Measurements from ENCODE around the gene MEX3C.
A peak's percentile ranks its signal among the peaks of the same experiment; 100 is the strongest.

The MEX3C gene

GRCh38 chr18:51197661-51198424 lies at the start of gene MEX3C:
MEX3C (minus strand) TSS chr18:51197681; CDS start chr18:51197320, 361 bp downstream.
- DNase-seq (ENCODE audit: low read depth): peak; percentile 99

DNA sequence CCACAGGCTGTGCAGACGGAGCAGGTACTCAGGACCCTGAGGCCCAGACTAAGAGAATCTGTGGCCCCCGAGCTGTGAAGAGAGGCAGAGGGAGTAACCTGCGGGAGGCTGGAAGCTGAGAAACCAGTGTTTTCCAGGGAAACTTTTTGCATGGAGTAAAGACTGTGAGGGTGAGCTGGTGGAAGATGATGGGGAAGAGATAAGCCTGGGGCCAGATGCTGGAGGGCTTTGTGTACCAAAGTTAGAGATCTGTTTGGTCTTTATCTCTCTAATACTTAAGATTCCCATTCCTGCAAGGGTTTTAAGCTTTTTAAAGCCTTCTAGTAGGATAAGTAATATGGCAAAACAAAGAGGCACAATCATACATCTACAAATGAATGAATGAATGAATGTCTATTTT lies 43.7 kb upstream of the MEX3C start:
- no peak for DNase-seq (ENCODE audit: low read depth)

GRCh38 chr18:51236225-51236624 lies 38.7 kb upstream of the MEX3C start:
- DNase-seq (ENCODE audit: low read depth): no peak

DNA sequence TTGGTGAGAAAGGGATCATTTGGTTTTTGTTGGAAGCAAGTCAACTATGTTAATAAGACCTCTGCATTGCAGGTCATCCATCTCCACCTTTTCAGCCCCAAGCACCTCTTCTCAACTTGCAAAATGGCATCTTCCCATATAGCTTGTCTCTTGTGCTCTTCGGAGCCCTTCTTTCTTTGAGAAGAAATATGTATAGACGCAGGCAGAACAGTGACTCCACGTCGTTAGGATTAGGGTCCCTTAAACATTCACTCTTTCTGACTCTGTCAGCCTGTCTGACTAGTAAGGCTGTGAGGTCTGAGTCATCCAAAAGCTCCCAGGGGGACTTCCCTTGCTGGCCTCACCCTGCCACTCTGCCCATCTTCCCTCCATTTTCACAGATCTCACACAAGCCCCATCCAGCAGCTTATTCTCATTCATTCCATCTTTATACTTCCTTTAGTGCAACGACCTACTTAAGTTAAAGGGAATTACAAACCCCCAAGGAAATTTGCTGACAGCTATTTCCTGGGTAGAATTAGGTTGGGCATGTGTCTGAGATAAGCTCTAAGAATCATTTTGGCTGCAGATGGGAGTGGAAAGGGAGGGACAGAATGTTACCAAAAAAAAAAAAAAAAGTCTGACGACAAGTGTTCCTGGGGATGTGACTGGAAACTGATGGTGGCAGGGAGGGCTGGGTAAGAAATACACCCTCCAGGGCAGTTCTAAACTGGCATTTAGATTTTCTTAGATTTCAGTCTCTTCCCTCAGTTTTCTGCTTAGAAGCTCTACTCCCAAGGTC lies 37.7 kb upstream of the MEX3C start:
- no peak for DNase-seq (ENCODE audit: low read depth)

DNA sequence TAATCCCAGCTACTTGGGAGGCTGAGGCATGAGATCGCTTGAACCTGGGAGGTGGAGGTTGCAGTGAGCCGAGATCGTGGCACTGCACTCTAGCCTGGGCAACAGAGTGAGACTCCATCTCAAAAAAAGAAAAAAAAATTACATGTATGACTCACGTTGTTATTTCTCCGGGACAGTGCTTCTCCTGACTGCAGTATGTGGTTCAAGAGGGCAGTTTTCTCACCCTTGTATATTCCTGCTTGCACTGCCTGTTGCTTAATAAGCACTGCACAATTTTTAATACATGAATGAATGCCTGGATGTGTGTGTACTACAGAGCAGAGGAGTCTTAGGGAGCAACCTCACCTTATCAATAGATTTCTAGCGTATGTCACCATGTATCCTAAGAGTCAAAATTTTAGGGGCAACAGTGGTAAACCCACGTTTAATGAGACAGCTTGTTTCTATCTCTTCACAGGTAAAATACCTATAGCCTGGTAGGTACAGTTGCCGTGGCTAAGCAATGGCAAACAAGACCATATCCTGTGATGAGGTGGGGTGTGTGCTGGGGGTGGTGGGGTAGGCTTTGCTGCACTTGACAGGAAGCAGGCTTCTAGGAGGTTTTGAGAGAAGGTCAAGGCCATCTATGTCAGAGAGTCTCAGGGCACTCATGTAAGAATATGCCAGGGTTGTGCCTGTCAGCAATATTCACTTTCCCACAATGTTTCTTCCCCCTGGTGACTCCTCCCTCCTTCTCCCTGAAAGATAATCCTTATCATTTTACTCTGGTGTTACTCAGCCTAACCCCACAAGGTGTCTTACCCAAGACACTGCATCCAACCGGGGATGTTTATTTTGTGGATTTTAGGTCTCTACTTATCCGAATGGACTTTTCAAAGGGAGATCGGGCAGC lies 36.9 kb upstream of the MEX3C start:
- DNase-seq (ENCODE audit: low read depth): no peak

- no peak for DNase-seq (ENCODE audit: low read depth)
Observed at GRCh38 chr18:51229328-51229727, 31.8 kb upstream of the MEX3C start.

DNA sequence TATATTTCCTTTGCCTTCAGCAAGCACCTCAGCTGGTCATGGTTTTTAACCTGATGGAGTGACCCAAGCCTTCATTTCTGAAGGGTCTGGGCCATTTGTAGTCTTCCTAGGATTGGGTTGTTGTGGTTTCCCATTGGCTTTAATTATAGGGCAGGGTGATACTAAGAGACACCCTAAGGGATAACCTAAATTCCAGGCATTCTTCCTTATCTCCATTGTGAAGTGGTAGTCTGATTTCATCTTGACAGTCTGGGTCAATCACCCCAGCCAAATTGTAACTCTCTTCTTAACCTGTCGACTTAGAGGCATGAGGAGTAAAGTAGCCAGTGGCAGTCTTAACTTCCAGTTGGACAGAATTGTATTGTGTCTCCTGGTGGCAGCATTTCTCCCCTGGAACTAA lies 30.2 kb upstream of the MEX3C start:
- DNase-seq (ENCODE audit: low read depth): no peak

GRCh38 chr18:51226587-51227350 lies 29.3 kb upstream of the MEX3C start:
- DNase-seq (ENCODE audit: low read depth): no peak

DNA sequence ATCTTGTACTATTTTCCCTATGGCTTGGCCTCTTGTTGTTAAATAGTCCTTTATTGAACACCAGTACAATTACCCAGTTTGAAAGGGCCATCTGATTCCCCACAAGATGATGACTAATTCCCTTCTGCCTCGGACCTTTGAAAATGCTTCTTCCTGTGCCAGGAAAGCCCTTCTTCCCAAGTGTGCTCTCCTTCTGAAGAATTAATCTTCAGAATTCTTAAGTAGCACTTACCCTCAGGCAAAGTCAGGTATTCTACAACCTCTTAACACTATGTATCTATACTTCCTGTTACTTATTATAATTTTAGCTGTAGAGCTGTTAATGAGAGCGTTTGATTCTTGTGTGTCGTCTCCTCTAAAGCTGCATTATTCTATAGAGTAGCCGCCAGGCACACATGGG lies 28.6 kb upstream of the MEX3C start:
- DNase-seq (ENCODE audit: low read depth): no peak

DNA sequence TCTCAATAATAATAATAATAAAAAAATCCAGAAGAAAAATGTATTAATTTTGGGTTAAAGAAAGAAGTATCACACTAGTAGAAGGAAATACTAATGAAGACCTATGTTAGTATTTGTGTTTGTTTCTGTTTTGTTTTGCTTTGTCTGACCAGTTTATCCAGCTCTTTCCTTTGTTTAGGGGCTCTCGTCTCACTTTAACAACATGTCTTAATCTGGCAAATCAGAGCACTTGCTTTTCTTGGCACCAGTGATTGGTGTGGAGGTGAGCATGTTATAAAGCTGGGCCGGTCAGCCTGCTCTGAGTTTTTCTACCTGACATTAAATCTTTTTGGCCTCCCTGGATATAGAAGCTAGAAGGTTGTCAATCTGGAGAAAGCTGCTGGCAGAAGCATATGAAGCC lies 15.1 kb upstream of the MEX3C start:
- DNase-seq (ENCODE audit: low read depth): no peak

GRCh38 chr18:51211552-51211951 lies 14.1 kb upstream of the MEX3C start:
- DNase-seq (ENCODE audit: low read depth): peak; percentile 44

- DNase-seq (ENCODE audit: low read depth): no peak
Observed at GRCh38 chr18:51196811-51197660, 445 bp downstream of the MEX3C start.

- DNase-seq (ENCODE audit: low read depth): no peak
Observed at GRCh38 chr18:51196118-51196810, 1.2 kb downstream of the MEX3C start.

GRCh38 chr18:51195451-51196117 lies 1.9 kb downstream of the MEX3C start:
- DNase-seq (ENCODE audit: low read depth): no peak

DNA sequence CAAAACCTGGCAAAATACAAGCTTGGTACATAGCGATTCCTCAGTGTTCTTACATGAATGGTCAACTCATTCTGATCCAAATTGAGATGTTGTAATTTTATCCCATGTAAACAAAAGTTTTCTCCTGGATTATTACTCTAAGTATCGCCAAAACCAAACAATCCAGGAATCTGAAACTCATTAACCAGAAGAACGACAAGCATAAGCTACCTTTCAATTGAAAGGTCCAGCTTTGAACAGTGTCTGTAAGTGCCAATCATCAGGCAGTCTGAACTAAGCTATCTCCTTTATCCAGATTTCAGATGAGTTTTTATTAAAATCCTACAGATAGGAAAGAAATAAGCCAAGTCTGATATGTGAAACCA lies 2.4 kb downstream of the MEX3C start:
- DNase-seq (ENCODE audit: low read depth): no peak

DNA sequence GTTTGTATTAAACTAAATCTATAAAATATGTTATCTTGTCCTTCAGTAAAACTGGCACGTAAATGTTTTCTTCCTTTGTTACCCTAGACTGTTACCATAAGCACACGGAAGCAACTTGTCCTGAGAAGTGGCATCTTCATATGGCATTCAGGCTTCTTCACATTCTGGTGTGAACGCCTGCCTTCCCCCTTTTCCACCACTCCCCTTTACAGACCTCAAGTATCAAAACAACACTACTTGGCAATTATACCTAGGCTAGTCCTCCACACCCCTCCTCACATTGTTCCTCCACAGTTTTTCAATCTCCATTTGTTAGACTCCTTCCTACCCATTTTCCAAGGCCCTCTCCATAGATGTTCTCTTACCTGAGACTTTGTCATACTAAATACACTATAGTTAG lies 2.9 kb downstream of the MEX3C start:
- no peak for DNase-seq (ENCODE audit: low read depth)

DNA sequence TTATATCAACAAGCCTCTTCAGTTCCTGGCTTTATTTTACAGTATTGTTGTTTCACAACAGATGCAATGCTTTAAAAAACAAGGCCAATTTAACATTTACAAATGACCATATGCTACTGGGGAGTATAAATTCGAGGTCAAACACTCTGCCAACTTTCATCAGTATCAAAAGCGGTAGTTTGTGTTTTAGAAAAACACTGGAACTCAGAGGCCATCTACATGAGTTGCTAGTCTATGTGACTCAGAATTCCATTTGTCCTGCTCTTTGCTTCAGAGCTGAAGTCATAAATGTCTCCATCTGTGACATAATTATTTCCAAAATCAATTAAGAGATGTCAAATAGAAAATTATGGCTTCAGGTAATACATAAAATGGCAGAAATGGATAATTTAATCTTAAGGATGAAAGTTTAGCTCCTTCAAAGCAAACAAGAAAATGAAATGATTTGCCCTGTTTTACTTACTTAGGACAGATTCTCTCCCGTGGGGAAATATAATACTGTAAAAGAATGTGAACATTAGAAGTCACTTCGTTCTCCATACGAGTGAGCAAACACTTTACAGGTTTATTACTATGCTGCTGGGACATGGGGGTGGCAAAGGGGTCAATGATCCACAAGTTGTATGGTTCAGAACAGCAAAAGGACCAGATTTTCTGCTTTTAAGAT lies 3.7 kb downstream of the MEX3C start:
- DNase-seq (ENCODE audit: low read depth): no peak

- no peak for DNase-seq (ENCODE audit: low read depth)
Observed at GRCh38 chr18:51192696-51193095, 4.8 kb downstream of the MEX3C start.

DNA sequence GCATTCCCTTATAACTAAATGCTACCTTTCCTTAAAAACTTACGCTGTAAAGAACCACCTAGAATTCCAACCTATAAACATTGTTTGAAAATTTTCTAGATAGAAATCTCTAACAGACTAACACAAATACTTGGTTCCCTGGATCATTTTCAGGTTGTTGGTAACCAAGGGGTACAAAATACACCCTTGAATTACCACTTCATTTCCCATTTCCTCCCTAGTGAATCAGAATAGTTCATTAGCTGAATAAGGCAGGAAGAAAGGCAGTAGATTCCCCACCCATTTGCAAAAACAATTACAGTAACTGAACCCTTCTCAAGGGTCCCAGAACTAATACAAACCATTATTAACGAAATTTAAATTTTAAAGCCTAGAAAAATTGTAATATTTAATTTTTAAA lies 5.5 kb downstream of the MEX3C start:
- no peak for DNase-seq (ENCODE audit: low read depth)

Data from GM04504 (cell line).